ENCODE results near the gene SYNGR1. TPM values are rescaled to one million over a fixed set of nuclear protein-coding genes. Genes with fewer than 3 reads are reported as not detected.

Gene SYNGR1
- total RNA-seq, 4 donors from 2014 or later = 25.5 to 51.3 (median 38.9) TPM

DNA sequence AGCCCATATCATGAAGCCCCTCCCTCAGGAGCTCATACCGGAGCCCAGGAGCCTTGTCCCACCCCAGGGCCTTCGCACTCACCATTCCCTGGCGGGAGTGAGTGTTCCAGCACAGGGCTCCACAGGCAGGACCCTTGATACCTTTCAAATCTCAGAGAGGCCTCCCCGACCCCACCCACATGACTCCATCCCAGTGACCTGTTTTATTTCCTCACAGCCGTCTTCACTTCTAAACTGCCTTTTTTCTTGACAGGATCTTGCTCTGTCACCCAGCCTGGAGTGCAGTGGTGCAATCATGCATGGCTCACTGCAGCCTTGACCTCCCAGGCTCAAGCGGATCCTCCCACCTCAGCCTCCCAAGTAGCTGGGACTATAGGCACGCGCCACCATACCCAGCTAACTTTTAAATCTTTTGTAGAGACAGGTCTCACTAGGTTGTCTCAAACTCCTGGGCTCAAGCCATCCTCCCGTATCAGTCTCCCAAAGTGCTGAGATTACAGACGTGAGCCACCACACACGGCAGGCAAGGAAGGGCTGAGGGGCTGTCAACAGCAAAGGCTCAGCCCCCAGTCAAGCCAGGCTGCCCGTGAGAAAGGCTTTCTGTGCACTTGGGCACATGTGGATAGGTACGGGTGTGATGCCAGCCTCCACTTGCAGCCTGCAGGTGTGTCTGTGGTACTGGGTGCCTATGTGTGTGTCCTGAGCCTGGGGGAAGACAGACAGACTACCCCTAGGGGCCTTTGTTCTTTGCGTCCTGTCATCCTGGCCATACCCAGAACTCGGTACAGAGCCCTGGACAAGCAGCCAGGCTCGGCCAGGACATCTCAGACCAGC, 39.7 kb upstream of the SYNGR1 start:
- intact Hi-C loops (cut with DNase I; ENCODE audit: low total_unique reads) = loop anchor here (5.0 to 10.0 kb wide), 2 partner anchors 68 to 215 kb away; partner anchors contain the start of genes ATF4 and PDGFB
- TF ChIP-seq POLR2A (IDR thresholded peaks at IDR 0.05) = no peak
- TF ChIP-seq, protein P1, sequence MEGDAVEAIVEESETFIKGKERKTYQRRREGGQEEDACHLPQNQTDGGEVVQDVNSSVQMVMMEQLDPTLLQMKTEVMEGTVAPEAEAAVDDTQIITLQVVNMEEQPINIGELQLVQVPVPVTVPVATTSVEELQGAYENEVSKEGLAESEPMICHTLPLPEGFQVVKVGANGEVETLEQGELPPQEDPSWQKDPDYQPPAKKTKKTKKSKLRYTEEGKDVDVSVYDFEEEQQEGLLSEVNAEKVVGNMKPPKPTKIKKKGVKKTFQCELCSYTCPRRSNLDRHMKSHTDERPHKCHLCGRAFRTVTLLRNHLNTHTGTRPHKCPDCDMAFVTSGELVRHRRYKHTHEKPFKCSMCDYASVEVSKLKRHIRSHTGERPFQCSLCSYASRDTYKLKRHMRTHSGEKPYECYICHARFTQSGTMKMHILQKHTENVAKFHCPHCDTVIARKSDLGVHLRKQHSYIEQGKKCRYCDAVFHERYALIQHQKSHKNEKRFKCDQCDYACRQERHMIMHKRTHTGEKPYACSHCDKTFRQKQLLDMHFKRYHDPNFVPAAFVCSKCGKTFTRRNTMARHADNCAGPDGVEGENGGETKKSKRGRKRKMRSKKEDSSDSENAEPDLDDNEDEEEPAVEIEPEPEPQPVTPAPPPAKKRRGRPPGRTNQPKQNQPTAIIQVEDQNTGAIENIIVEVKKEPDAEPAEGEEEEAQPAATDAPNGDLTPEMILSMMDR (IDR thresholded peaks at IDR 0.05) = no peak
- WGBS, 2 donors = 67 to 76% methylated on average over 15 to 16 of the region's 16 CpGs
- no peak overlapping the region for H3K4me3 ChIP-seq (ENCODE audit: low read depth, poor library complexity, severe bottlenecking)
- no peak for DNase-seq (ENCODE audit: low spot score in 2 of 2)

DNA sequence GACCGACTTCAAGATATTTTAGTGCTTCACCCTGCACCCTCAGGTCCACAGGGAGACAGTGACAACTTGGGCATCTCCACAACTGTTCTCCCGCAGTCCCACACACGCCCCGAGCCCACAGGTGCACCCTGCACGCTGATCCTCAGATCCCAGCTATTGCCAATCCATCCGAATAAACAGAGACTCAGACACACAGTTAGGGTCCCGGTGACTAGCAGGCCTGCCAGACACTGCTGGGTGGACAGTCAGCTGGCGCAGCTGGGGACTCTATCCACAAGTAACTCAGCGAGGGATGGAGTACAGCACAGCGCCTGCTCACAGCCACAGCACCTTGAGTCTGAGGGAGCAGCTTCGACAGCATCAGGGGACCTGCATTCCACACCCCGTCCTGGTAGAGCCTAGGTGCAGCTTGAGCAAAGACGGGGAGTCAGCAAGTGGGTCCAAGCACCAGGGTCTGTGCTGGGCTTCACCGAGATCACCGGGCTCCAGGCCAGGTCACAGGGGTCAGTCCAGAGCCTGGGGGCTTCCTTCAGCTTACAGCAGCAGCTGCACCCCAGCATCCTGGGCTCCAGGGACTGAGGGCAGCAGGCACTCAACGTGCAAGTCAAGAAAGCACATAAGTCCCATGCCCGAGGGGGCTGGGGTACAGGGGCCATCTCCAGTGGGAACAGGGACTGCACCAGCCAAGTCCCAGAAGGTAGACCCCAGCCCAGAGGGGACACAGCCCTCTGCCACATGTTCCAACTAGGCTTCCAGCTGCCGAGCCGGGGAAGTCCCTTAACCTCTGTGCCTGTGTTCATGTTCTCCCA, 38.0 kb upstream of the SYNGR1 start:
- TF ChIP-seq POLR2A (IDR thresholded peaks at IDR 0.05) = no peak
- TF ChIP-seq, protein P1 (IDR thresholded peaks at IDR 0.05) = no peak
- DNase-seq (ENCODE audit: low spot score in 2 of 2) = no peak
- WGBS, 2 donors = 83 to 85% methylated on average over 19 of the region's 19 CpGs
- intact Hi-C loops (cut with DNase I; ENCODE audit: low total_unique reads) = loop anchor here (2.0 to 10.0 kb wide), 3 partner anchors 69 to 213 kb away; partner anchors contain the start of genes ATF4 and PDGFB
- H3K4me3 ChIP-seq (ENCODE audit: low read depth, poor library complexity, severe bottlenecking) = no peak overlapping the region

DNA sequence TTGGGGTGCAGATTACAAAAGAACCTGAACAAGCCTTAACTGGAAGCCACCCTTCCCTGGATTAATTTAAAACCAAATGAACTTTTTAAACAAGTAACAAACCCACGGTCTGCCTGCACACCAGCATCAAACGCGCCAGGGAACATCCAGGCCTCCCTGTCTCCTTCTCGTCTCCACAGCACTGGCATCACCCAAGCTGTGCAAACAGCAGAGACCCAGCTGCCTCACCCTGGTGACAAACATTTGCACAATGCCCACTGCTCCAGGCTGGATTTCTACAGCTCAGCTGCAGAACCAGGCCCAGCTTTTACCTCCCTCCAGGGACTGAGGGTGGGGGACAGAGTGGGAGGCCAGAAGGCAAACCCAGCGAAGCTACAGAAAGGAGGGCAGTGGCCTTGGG, 37.4 kb upstream of the SYNGR1 start:
- no peak overlapping the region for H3K4me3 ChIP-seq (ENCODE audit: low read depth, poor library complexity, severe bottlenecking)
- WGBS, 2 donors = 60 to 66% methylated on average over 5 of the region's 5 CpGs
- TF ChIP-seq, protein P1 (IDR thresholded peaks at IDR 0.05) = no peak
- no peak for TF ChIP-seq POLR2A (IDR thresholded peaks at IDR 0.05)
- intact Hi-C loops (cut with DNase I; ENCODE audit: low total_unique reads) = loop anchor here (2.0 to 10.0 kb wide), 3 partner anchors 70 to 212 kb away; partner anchors contain the start of genes ATF4 and PDGFB
- DNase-seq (ENCODE audit: low spot score in 2 of 2) = no peak

- DNase-seq (ENCODE audit: low spot score in 2 of 2) = no peak
- TF ChIP-seq, protein P1 (IDR thresholded peaks at IDR 0.05) = no peak
- no peak for TF ChIP-seq POLR2A (IDR thresholded peaks at IDR 0.05)
- intact Hi-C loops (cut with DNase I; ENCODE audit: low total_unique reads) = loop anchor here (2.0 to 10.0 kb wide), 3 partner anchors 71 to 211 kb away; partner anchors contain the start of genes ATF4 and PDGFB
- H3K4me3 ChIP-seq (ENCODE audit: low read depth, poor library complexity, severe bottlenecking) = no peak overlapping the region
- WGBS, 2 donors = 75 to 76% methylated on average over 14 to 20 of the region's 20 CpGs
Measured at GRCh38 chr22:39313258-39314001, 36.4 kb upstream of the SYNGR1 start.

- no peak overlapping the region for H3K4me3 ChIP-seq (ENCODE audit: low read depth, poor library complexity, severe bottlenecking)
- WGBS, 2 donors = 84% methylated on average over 14 of the region's 14 CpGs
- DNase-seq (ENCODE audit: low spot score in 2 of 2) = no peak
- intact Hi-C loops (cut with DNase I; ENCODE audit: low total_unique reads) = loop anchor here (5.0 to 10.0 kb wide), 2 partner anchors 72 to 210 kb away; partner anchors contain the start of genes ATF4 and PDGFB
- TF ChIP-seq POLR2A (IDR thresholded peaks at IDR 0.05) = no peak
- TF ChIP-seq, protein P1 (IDR thresholded peaks at IDR 0.05) = no peak
Measured at GRCh38 chr22:39314251-39314971, 35.4 kb upstream of the SYNGR1 start.
